ENCODE measurements around the gene ELF3.

DNA sequence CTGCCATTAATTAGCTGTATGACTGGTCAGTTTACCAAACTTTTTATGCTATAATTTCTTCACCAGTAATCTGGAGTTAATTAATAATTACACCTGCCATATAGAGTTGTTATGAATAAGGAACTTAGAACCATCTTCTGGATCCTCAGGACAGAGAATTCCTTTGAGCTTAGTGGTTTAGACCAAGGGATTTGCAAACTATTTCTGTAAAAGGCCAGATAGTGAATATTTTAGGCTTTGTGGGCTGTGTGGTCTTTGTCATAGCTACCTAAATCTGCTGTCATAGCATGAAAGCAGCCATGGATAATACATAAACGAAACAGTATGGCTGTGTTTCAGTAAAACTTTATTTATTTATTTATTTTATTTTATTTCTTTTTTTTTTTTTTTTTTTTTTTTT is 46.1 kb upstream of the ELF3 start:
- TF ChIP-seq, protein P1, sequence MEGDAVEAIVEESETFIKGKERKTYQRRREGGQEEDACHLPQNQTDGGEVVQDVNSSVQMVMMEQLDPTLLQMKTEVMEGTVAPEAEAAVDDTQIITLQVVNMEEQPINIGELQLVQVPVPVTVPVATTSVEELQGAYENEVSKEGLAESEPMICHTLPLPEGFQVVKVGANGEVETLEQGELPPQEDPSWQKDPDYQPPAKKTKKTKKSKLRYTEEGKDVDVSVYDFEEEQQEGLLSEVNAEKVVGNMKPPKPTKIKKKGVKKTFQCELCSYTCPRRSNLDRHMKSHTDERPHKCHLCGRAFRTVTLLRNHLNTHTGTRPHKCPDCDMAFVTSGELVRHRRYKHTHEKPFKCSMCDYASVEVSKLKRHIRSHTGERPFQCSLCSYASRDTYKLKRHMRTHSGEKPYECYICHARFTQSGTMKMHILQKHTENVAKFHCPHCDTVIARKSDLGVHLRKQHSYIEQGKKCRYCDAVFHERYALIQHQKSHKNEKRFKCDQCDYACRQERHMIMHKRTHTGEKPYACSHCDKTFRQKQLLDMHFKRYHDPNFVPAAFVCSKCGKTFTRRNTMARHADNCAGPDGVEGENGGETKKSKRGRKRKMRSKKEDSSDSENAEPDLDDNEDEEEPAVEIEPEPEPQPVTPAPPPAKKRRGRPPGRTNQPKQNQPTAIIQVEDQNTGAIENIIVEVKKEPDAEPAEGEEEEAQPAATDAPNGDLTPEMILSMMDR (IDR thresholded peaks at IDR 0.05), result no peak
- no peak for TF ChIP-seq POLR2A (IDR thresholded peaks at IDR 0.05)

All from uterus (tissue), 2 donors.